GM10266 (cell line): ENCODE results near the gene CALY.
A peak's percentile ranks its signal among the peaks of the same experiment; 100 is the strongest.

ENCODE experiments used
- DNase-seq: peaks from one replicate; pipeline ENCODE4 v3.0.0; 2012; ENCODE audit errors: extremely low spot score
- TF ChIP-seq, protein P1 (sequence below): IDR thresholded peaks from 2 replicates; pipeline ENCODE4 v1.5.1; 2012; ENCODE audit warnings: mild to moderate bottlenecking, low read depth; ENCODE audit not compliant: control insufficient read depth, insufficient read depth; ENCODE audit errors: missing control alignments

Gene CALY

DNA sequence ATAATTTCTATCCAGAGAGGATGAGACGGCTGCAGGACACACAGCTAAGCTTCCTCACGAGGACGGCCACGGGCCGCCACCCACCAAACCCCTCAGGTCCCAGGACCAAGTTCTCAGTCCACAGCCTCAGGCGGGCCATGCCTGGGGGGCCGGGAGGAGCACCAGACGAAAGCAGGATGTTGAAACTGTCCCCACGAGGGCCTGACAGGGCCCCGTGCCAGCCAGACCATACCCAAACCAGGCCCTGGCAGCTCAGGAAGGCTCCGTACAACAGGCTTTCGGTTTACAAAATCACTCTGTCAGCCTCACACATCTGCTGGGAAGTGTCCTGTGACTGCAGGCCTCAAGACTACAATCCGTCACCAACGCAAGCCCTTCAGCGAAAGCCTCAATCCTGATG lies 42.5 kb downstream of the CALY start:
- DNase-seq: peak; percentile 23
- TF ChIP-seq, protein P1, sequence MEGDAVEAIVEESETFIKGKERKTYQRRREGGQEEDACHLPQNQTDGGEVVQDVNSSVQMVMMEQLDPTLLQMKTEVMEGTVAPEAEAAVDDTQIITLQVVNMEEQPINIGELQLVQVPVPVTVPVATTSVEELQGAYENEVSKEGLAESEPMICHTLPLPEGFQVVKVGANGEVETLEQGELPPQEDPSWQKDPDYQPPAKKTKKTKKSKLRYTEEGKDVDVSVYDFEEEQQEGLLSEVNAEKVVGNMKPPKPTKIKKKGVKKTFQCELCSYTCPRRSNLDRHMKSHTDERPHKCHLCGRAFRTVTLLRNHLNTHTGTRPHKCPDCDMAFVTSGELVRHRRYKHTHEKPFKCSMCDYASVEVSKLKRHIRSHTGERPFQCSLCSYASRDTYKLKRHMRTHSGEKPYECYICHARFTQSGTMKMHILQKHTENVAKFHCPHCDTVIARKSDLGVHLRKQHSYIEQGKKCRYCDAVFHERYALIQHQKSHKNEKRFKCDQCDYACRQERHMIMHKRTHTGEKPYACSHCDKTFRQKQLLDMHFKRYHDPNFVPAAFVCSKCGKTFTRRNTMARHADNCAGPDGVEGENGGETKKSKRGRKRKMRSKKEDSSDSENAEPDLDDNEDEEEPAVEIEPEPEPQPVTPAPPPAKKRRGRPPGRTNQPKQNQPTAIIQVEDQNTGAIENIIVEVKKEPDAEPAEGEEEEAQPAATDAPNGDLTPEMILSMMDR: no peak

DNA sequence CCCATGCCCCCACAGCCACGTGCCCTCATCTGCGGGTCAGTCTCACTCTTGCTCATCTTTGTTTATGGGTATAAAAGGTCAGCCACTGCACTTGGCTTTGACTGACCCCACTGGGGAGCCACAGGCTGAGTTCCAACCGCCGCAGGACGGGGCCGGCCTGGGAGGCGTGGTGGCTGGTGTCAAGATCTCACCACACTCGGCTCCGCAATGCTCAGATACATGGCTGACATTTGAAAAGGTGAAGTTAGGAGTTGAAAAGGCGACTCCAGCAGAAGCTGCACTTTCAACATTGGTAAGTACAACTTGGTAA lies 42.9 kb downstream of the CALY start:
- DNase-seq: no peak
- TF ChIP-seq, protein P1: no peak

DNA sequence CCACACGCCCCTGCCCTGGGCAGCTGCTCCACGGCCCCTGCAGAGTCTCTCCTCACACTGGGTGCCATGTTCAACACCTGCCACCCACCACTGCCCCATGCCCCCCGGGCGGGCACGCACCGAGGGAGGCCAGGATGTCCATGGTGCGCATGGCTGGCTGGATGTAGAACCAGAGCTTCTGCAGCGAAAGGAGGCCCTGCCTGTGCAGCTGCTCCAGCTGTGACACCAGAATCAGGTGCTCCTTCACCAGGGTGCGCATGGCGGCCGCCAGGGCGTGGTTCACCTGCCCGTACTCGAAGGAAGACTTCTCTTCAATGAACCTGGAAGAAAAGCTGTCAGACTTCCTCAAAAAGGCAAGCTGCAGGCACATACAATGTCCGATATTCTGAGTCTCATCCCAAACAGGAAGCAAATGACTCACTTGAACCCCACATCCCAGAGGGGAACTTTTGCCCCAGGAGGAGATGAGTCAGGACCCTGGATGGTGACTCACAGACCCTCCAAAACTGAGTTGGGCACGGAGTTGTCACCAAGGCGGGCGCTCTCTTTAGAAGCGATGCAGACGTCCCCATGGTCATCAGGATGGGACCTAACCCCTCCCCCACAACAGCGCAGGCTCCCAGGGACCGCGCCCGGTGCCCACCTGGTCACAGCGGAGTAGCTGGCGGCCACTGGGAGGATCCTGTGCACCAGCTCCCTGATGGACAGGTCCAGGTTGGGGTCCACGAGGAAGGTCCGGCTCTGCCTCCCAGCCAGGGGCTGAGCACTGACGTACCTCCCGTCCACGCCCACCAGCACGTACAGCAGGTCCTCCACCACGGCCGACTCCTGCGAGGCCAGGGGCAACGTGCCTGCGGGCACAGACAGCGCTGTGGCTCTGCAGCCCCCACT lies 43.5 kb downstream of the CALY start:
- peak; percentile 27 for DNase-seq
- TF ChIP-seq, protein P1: no peak

DNA sequence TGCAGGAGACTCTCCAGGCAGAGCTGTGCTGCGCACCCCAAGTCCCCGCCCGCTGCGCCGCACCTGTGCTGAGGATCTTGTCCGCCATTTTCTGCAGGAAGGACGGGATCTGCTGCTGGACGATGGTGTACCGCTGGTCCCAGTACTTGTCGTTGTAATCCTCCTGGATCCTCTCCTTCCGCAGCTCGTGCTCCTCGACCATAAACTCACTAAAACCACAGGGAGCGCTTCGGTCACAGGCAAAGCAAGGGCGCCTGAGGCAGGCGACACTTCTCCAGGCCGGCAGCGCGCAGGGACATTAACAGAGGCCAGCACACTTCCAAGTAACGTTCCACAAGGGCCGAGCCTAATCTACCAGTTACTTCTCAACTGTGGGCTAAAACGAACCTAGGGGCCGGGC lies 46.9 kb downstream of the CALY start:
- no peak for DNase-seq
- TF ChIP-seq, protein P1: no peak

DNA sequence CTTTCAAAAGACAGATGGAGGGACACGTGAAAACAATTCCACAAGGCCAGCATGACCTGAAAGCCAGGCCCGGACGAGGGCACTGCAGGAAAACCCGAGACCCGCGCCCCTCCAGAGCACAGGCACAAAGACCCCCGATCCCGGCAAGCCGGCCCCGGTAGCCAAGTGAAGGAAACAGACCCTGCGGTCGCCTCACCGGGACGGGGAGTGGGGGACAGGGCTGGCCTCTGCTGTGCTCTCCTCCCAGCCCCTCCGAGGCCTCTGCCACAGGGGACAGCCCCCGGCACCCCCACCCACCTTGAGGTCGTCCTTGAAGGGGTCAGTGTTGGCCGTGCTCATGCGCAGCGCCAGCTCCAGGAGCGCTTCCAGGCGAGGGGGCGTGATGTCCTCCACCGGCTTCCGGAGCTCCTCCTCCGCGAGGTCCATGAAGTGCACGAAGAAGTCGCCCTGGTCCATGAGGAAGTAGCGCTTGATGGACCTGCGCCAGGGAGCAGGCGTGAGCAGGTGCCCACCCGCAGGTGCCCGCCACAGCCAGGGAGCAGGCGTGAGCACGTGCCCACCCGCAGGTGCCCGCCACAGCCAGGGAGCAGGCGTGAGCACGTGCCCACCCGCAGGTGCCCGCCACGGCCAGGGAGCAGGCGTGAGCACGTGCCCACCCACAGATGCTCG lies 48.7 kb downstream of the CALY start:
- TF ChIP-seq, protein P1: no peak
- DNase-seq: no peak

DNA sequence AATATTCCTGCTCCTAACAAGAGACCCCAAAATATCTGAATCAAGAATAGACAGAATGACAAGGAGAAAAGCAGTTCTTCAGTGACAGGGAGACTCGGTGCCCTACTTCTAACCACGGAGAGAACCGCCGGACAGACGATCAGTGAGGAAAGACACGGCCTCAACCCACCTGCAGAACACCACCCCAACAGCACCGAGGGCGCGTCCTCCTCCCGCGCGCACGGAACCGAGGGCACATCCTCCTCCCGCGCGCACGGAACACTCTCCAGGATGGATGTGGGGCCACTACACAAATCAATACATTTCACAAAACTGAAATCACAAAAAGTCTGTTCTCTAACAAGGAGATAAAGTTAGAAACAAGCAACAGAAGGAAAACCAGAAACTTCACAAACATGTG lies 50.3 kb downstream of the CALY start:
- TF ChIP-seq, protein P1: no peak
- no peak for DNase-seq

DNA sequence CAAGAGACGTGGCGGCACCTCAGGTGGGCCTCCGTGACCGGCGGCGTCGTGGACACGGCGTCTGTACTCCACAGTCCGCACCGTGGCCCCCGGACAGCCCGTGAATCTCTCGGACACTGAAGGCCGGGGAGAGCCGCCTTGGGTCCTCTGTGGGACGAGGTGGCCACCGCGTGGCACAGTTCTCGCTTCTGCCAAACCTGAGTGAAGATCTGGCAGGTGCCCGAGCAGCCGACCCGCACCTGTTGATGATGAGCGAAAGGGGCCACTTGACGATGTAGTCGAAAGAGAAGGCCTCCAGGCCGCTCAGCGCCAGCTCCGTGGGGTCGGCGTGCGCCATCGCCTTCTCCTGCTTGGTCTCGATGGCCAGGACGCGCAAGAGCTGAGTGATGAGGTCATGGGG lies 51.5 kb downstream of the CALY start:
- no peak for DNase-seq
- TF ChIP-seq, protein P1: no peak
